Measurements from ENCODE around the gene PRSS36.
A peak's percentile ranks its signal among the peaks of the same experiment; 100 is the strongest.

The PRSS36 gene

DNA sequence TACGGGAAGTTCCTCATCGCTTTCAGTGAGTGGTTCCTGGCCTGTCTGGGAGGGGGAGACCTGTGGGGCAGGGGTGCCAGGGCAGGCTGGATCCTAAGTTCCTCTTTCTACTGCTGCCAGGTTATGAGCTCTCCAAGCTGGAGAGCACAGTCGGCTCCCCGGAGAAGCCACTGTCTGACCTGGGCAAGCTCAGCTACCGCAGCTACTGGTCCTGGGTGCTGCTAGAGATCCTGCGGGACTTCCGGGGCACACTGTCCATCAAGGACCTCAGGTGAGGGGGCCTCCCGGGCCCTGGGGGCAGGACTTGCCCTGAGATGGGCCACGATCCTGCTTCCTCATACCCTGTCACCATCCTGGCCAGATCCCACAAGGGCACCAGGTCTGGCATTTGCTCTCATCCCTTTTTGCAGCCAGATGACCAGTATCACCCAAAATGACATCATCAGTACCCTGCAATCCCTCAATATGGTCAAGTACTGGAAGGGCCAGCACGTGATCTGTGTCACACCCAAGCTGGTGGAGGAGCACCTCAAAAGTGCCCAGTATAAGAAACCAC, 19.5 kb downstream of the PRSS36 start:
- Mint-ChIP-seq H3K4me1 (no peaks in the 10 kb centered on the region), H3K9me3 (no peaks in the 10 kb centered on the region), H3K4me3 (no peak overlapping the region), H3K36me3 (ENCODE audit: low read depth) (peaks cover 12% of the 10 kb centered on the region), H3K27me3 (no peaks in the 10 kb centered on the region), H3K27ac (no peak overlapping the region)
- ATAC-seq (no peak), DNase-seq (no peak)

DNA sequence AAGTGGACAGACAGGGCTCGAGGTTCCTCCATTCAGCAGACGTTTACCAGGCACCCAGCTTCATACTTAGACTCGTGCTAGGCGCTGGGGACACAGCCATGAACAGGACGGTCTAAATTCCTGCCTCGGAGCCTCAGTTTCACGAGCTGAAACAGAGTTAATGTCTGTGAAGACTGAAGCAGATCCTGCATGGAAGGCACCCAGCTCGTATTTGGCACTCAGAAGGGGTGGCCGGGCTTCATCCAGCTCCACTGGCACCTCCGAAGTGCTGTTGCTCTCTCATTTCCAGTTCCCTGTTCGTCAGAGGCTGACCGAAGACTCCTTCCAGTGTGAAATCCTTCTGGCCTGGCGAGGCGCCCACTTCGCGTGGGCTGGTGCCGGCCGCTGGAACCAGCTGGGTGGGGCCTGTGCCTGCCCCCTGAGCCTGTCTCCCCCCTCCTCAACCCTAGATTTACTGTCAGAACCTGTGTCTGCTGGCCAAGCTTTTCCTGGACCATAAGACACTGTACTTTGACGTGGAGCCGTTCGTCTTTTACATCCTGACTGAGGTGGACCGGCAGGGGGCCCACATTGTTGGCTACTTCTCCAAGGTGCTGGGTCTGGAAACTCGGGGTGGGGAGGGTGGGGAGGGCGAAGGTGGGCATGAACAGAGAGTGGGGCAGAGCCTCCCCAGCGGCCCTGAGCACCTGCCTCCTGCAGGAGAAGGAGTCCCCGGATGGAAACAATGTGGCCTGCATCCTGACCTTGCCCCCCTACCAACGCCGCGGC, 20.1 kb downstream of the PRSS36 start:
- no peak for ATAC-seq
- Mint-ChIP-seq H3K4me3 (no peak overlapping the region), H3K9me3 (no peaks in the 10 kb centered on the region)

DNA sequence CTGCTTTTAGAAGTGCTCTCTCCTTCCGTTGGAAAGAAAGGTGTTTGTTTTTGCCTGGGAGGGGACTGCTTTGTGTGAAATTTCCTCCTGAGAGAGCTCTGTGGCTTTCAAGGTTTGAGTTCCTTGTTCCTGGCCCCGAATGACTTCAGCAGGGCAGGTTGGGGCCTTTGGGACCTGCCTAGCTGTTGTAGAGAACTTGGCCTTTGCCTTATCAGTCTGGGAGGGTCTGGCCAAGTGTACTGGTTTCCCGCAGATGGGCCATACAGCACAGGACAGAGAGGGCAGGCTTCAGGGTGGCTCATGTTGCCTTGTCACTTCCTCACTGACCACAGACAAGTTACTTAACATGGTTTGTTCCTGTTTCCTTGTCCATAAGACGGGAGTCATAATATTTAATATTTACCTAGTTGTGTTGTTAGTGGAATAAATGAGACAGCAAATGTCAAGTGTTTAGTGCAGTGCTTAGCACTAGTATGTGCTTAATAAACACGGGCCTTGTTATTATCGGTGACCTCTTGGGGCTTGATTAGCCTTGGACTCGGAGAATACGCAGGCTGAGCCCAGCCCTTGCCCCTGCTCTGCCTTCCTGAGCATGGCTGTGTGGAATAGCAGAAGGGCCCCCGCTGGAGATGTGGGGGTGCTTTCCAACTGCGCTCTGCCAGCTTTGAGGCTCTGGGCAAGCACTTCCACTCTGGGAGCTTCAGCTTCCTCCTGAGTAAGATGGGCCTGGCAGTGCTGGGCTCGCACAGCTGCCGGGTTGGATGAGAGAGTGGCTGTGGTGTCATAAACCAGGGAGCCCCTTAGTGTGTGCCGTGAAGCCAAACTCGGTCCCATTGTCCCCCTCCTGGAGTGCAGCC, 20.9 kb downstream of the PRSS36 start:
- peaks cover 18% of the 10 kb centered on the region for H3K36me3 Mint-ChIP-seq (ENCODE audit: low read depth)
- no peaks in the 10 kb centered on the region for H3K27me3 Mint-ChIP-seq
- DNase-seq (no peak), ATAC-seq (no peak)
- peak overlapping the region; percentile 57 for H3K27ac Mint-ChIP-seq
- no peaks in the 10 kb centered on the region for H3K4me1 Mint-ChIP-seq
- H3K4me3 Mint-ChIP-seq = no peak overlapping the region
- H3K9me3 Mint-ChIP-seq = no peaks in the 10 kb centered on the region

More for the DNA sequence above, 20.1 kb downstream of the PRSS36 start:
- Mint-ChIP-seq H3K27ac (no peak overlapping the region), H3K36me3 (ENCODE audit: low read depth) (peaks cover 14% of the 10 kb centered on the region), H3K27me3 (no peaks in the 10 kb centered on the region), H3K4me1 (no peaks in the 10 kb centered on the region)
- DNase-seq = no peak

DNA sequence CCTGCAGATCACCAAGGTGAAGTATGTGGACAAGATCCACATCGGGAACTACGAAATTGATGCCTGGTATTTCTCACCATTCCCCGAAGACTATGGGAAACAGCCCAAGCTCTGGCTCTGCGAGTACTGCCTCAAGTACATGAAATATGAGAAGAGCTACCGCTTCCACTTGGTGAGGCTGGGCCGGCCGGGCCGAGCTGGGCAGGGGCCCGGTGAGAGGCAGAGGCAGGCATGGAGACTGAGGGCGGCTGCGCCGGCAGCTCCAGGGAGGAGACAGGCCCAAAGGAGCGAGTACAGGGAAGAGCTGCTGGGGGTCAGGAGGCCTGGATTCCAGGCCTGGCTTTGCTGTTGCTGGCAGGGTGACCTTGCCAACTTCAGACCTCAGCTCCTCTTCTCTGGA, 22.7 kb downstream of the PRSS36 start:
- Mint-ChIP-seq H3K27ac (no peak overlapping the region), H3K36me3 (ENCODE audit: low read depth) (peaks cover 21% of the 10 kb centered on the region), H3K4me3 (no peak overlapping the region), H3K27me3 (no peaks in the 10 kb centered on the region), H3K9me3 (no peaks in the 10 kb centered on the region), H3K4me1 (no peaks in the 10 kb centered on the region)
- no peak for ATAC-seq
- DNase-seq = no peak

DNA sequence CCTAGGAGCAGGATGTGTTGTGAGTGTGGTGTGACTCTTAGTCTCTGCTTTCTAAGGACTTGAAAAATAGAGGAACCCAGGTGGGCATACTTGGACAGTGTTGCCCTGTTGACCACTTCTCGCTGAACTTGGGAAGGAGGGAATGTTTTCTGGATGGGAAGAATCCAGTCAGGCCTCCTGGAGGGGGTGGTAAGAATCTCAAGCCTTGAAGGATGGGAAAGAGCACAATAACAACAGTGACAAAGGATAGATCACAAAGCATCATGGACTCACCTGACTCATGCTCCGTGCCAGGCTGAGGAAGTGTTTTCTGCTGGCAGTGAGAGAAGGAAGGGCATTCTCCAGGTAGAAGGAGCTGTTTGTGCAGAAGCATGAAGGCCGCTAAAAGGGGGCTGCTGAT, 24.0 kb downstream of the PRSS36 start:
- H3K9me3 Mint-ChIP-seq = no peaks in the 10 kb centered on the region
- no peaks in the 10 kb centered on the region for H3K4me1 Mint-ChIP-seq
- DNase-seq = no peak
- no peak for ATAC-seq
- no peak overlapping the region for H3K4me3 Mint-ChIP-seq
- H3K36me3 Mint-ChIP-seq (ENCODE audit: low read depth) = peaks cover 24% of the 10 kb centered on the region
- H3K27ac Mint-ChIP-seq = no peak overlapping the region
- H3K27me3 Mint-ChIP-seq = no peaks in the 10 kb centered on the region

DNA sequence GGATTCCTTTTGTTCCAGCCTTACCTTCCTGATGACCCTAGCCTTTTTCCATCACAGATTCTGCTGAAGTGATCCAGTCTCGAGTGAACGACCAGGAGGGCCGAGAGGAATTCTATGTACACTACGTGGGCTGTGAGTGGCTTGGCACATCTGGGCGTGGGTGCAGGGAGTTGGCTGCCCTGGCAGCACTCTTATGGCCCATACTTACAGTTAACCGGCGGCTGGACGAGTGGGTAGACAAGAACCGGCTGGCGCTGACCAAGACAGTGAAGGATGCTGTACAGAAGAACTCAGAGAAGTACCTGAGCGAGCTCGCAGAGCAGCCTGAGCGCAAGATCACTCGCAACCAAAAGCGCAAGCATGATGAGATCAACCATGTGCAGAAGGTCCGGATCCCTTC, 29.7 kb downstream of the PRSS36 start:
- no peak for ATAC-seq
- Mint-ChIP-seq H3K4me3 (no peak overlapping the region), H3K4me1 (peaks cover 21% of the 10 kb centered on the region), H3K27ac (no peak overlapping the region), H3K27me3 (no peaks in the 10 kb centered on the region), H3K9me3 (no peaks in the 10 kb centered on the region), H3K36me3 (ENCODE audit: low read depth) (peaks cover 28% of the 10 kb centered on the region)
- DNase-seq = no peak

DNA sequence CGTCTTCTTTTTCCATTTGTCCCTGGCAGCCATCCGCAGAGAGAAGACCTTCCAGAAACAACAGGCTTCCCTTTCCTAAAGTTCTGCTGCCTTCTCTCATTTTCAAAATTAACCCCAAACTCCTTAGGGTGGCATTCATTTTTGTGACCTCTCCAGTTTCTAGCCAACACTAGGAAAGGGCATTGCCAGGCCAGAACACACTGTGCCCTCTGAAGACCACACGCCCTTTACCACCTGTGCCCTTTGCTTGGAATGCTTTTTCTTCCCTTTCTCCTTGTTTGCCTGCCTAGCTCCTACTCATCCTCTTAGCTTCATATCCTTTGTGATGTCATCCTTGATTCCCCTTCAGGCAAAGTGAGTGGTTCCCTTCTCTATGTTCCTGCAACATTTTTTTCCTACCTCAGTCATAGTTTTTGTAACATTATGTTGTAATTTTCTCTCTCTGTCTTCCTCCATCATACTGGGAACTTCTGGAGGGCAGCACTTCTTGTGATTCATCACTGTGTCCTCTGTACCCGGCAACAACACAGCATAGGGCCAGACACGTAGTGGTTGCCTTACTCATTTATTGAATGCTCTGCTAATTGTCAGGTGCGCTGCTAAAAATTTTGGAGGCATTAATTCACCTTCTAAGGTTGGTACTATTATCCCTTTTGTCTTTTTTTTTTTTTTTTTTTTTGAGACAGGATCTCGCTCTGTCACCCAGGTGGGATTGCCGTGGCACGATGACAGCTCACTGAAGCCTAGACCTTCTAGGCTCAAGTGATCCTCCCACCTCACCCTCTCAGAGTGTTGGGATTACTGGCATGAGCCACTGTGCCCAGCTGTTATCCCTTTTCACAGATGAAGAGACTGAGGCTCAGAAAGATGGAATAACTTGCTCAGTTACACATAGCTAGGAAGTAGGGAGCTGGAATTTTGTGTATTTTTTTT, 31.4 kb downstream of the PRSS36 start:
- H3K27ac Mint-ChIP-seq = peak overlapping the region; percentile 83
- H3K36me3 Mint-ChIP-seq (ENCODE audit: low read depth) = peaks cover 23% of the 10 kb centered on the region
- no peaks in the 10 kb centered on the region for H3K9me3 Mint-ChIP-seq
- no peak for ATAC-seq
- no peaks in the 10 kb centered on the region for H3K27me3 Mint-ChIP-seq
- DNase-seq = no peak
- peak overlapping the region; percentile 84 for H3K4me3 Mint-ChIP-seq
- peaks cover 30% of the 10 kb centered on the region for H3K4me1 Mint-ChIP-seq

DNA sequence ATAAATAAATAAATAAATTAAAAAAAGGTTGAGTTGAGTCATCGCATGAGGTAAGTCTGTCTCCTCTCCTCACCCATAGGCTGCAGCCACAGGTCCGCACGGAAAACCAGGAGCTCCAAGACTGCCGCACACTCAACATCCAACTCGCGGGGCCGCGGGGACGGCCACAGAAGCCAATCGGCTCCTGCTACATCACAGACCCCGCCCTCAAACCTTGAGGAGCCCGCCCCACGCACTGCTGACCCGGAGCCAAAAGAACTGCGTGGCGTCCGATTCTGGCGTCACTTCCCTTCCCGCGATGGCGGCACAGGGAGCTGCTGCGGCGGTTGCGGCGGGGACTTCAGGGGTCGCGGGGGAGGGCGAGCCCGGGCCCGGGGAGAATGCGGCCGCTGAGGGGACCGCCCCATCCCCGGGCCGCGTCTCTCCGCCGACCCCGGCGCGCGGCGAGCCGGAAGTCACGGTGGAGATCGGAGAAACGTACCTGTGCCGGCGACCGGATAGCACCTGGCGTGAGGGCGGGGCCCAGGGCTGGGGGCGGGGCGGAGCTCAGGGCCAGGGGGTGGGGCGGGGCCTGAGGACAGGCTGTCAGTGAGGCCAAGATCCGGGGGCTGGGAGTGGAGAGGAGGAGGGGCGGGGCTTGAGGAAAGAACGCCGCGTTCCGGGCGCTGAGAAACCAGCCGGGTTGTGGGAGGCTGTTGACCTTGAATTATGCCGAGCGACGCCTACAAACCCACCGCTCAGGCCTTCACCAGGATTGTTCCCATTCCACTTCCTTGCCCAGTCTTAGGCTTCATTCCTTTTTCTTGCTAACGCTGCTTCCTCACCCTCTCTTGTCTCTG, 32.3 kb downstream of the PRSS36 start, which contains the start of gene KAT8:
Gene KAT8, plus strand, starts transcription at position 281 of the 839 bp plus-strand sequence. Its CDS starts 18 bp downstream, at position 299.
- H3K27me3 Mint-ChIP-seq = no peaks in the 10 kb centered on the region

DNA sequence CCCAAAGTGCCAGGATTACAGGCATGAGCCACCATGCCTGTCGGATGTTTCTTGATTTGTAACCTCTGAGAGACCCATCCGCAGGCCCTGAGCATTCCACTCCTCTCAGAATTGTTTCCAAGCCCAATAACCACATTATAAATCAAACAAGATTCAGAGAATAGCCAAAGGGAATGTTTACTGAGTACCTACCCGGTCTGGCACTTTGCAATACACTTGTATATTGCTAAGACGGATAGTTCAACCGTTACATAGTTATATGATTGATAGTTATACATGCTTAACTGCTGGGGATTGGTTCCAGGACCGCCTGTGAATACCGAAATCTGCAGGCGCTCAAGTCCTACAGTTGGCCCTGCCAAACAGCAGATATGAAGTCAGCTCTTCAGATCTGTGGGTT, 35.4 kb downstream of the PRSS36 start:
- DNase-seq (no peak), ATAC-seq (no peak)
- peaks cover 22% of the 10 kb centered on the region for H3K36me3 Mint-ChIP-seq (ENCODE audit: low read depth)
- H3K27ac Mint-ChIP-seq = no peak overlapping the region
- peaks cover 39% of the 10 kb centered on the region for H3K4me1 Mint-ChIP-seq
- H3K27me3 Mint-ChIP-seq = no peaks in the 10 kb centered on the region
- H3K9me3 Mint-ChIP-seq = no peaks in the 10 kb centered on the region
- H3K4me3 Mint-ChIP-seq = no peak overlapping the region

More for the DNA sequence above, 32.3 kb downstream of the PRSS36 start, which contains the start of gene KAT8:
- ATAC-seq = peak; percentile 93
- peak; percentile 97 for DNase-seq
- H3K36me3 Mint-ChIP-seq (ENCODE audit: low read depth) = peaks cover 23% of the 10 kb centered on the region
- no peaks in the 10 kb centered on the region for H3K9me3 Mint-ChIP-seq
- peak within 1 kb of the TSS; percentile 84 for H3K4me3 Mint-ChIP-seq
- peaks cover 30% of the 10 kb centered on the region for H3K4me1 Mint-ChIP-seq
- peak within 1 kb of the TSS; percentile 83 for H3K27ac Mint-ChIP-seq

DNA sequence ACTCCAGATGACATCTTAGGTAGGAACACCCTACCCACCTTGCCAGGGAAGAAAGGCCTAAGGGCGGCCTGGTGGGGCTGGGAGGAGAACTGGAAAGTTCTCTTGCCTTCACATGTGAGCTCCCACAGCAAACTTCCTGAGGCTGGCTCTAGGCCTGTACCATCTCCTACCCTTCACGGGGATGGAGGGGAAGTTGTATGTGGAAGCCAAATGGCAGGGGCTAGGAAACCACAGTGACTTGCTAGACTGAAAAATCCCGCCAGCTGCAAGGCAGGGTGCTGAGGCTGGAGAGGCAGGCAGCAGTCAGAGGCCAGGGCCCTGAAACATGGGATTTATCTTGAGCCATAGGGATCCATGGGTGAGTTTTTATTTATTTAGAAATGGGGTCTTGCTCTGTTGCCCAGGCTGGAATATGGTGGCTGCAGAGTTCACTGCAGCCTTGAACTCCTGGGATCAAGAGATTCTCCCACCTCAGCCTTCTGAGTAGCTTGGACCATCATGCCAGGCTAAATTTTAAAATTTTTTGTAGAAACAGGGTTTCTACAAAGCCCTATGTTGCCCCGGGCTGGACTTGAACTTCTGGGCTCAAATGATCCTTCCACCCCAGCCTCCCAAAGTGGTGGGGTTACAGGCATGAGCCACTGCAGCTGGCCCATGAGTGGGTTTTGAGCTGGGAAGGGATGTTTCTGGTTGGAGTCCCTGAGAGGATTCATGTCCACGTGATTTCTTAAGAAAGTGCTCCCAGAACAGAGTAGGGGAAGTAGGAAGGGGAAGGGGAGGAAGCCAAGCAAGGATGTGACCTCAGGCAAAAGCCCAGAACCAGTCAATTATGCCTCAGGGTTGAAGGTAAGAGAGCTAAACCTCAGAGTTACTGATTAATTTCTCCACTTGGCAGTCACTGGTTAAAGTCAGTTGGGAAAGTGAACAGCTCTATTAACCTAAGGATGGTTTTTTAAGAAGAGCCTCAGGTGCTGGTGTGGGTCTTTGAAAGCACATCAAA, 36.4 kb downstream of the PRSS36 start:
- Mint-ChIP-seq H3K4me3 (no peak overlapping the region), H3K27me3 (no peaks in the 10 kb centered on the region), H3K9me3 (no peaks in the 10 kb centered on the region), H3K27ac (peak overlapping the region; percentile 68), H3K4me1 (peaks cover 35% of the 10 kb centered on the region), H3K36me3 (ENCODE audit: low read depth) (peaks cover 20% of the 10 kb centered on the region)
- no peak for DNase-seq
- no peak for ATAC-seq

DNA sequence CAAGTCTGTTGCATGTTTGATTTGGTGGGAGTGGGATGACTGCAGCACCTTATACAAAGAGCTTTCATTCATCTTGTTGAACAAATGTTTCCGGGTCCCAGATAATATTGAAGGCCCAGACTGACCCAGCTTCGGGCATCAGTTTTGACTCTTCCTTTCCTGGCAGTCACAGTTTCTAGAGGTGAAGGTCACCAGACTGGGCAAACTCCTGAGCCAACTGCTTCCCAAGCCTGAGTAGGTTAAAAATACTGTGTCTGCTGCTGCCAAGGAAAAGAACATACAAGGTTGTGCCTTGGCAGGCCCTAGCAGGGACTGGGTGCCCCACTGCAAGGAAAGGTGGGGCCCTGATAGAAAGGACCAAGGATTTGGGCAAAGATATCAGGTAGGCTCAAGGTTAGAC, 37.2 kb downstream of the PRSS36 start:
- ATAC-seq (no peak), DNase-seq (no peak)
- Mint-ChIP-seq H3K9me3 (no peaks in the 10 kb centered on the region), H3K4me1 (peaks cover 34% of the 10 kb centered on the region), H3K4me3 (no peak overlapping the region), H3K36me3 (ENCODE audit: low read depth) (peaks cover 20% of the 10 kb centered on the region), H3K27ac (no peak overlapping the region), H3K27me3 (no peaks in the 10 kb centered on the region)

DNA sequence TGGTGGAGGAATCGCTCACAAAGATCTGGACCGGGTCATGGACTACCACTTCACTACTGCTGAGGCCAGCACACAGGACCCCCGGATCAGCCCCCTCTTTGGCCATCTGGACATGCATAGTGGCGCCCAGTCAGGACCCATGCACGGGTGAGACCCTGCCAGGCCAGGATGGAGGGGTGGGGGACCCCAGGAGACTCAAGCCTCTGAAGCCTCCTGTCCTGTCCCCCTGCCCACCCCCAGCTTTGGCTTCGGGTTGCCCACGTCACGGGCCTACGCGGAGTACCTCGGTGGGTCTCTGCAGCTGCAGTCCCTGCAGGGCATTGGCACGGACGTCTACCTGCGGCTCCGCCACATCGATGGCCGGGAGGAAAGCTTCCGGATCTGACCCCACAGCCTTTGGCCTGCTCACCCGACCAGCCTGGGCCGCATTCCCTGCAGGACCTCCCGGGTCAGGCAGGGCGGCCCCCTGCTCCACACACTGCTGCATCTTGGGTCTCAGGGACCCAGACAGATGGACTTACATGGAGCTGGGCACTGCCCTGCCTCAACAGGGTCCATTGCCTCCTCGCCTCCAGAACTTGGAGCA, 37.9 kb downstream of the PRSS36 start:
- H3K4me1 Mint-ChIP-seq = peaks cover 37% of the 10 kb centered on the region
- DNase-seq (no peak), ATAC-seq (no peak)
- no peak overlapping the region for H3K4me3 Mint-ChIP-seq
- H3K9me3 Mint-ChIP-seq = no peaks in the 10 kb centered on the region
- no peak overlapping the region for H3K27ac Mint-ChIP-seq
- H3K27me3 Mint-ChIP-seq = no peaks in the 10 kb centered on the region
- H3K36me3 Mint-ChIP-seq (ENCODE audit: low read depth) = peaks cover 20% of the 10 kb centered on the region
